NCI-H748 (cell line): ENCODE results near the gene KANK2.
"Not testable (repeated sequence)": the region's sequence is repeated elsewhere in the genome, so short reads cannot be mapped to it uniquely, and the experiment has no call there.

Experiments used
- DNase-seq: peaks from one replicate; lab custom pipeline; 2025; ENCODE audit not compliant: unreplicated experiment; lab: John Stamatoyannopoulos, UW

The KANK2 gene

DNA sequence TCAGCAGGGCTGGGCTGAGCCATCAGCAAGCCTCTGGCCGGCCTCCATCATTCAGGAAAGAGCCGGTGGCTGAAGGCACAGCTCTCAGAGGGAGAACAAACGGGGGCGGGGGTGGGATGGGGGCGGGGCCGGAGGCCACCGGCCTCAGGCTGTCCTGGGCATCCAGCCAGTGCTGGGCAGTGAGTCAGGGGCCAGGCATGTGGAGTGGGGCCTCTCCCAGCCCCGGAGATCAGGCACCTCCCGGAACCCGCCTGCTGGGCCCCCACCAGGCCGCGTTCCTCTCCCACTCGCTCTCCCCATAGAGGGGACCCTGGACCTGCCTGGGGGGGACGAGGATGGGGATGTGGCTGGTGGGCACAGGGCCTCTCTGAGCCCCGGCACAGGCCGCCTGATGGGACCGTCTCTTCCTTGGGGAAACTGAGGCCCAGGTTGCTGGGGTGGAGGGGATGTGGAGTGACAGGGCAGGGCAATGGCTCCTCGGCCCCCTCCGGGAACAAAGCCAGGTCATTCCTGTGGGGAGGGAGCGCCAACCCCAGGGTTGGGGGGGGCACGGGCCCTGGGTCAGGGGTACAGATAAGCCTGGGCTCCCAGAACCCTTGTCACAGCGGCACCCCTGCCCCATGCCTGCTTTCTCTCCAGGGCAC, 54.7 kb downstream of the KANK2 start:
- DNase-seq: peak; percentile 21

DNA sequence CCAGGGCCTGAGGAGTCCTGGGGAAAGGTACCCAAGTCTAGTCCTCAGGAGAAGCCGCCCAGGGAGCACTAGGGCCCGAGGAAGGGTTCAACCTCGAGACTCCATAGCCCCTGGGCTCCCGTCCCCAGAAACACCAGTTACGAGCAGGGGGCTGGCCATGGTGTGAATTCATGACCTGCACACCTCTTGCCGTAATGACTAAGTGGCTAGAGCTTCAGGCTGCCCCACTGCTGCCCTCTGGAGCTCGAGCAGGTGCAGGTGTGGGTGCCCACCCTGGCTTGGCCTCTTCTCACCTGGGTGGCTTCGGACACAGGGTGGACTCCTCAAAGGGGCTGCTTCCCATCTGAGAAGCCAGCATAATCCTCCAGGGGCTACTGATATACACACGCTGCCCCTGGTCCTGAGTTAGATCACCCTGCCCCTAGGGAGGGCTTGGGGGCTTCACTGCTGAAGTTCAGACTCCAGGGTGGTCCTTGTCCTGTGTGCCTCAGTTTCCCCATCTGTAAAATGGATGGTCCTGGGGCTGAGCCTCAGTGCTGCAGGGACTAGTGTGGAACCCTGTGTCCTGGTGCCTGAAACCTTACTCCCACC, 55.3 kb downstream of the KANK2 start:
- no peak for DNase-seq

GRCh38 chr19:11140896-11141295, 56.4 kb downstream of the KANK2 start:
- no peak for DNase-seq

- DNase-seq: not testable (repeated sequence)
Measured at GRCh38 chr19:11140023-11140538, 57.3 kb downstream of the KANK2 start.

GRCh38 chr19:11138601-11139300, 58.6 kb downstream of the KANK2 start:
- DNase-seq: no peak

GRCh38 chr19:11137542-11138384, 59.6 kb downstream of the KANK2 start:
- DNase-seq: peak; percentile 85

- no peak for DNase-seq
Measured at GRCh38 chr19:11136400-11137101, 60.8 kb downstream of the KANK2 start.

GRCh38 chr19:11131471-11131870, 65.9 kb downstream of the KANK2 start:
- DNase-seq: no peak

DNA sequence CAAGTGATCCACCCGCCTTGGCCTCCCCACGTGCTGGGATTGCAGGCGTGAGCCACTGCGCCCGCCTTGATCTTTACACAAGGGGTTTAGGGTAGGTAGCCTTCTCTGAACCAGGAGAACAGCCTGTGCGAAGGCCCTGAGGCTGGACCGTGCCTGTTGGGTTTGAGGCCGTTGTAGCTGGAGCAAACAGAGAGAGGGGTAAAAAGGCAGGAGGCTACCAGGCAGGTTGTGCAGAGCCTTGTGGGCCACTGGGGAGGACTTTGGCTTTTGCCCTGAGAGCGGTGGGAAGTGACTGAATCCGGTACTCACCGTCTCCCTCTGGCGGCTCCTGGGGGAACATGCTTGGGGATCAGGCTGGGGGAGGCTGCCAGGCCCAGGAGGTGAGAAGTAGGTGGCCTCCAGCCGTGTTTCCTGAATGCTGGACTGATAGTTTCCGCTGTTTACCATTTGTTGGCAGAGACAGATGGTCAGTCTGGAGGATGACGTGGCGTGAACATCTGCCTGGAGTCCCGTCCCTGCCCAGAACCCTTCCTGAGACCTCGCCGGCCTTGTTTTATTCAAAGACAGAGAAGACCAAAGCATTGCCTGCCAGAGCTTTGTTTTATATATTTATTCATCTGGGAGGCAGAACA, 66.4 kb downstream of the KANK2 start:
- DNase-seq: peak; percentile 12

DNA sequence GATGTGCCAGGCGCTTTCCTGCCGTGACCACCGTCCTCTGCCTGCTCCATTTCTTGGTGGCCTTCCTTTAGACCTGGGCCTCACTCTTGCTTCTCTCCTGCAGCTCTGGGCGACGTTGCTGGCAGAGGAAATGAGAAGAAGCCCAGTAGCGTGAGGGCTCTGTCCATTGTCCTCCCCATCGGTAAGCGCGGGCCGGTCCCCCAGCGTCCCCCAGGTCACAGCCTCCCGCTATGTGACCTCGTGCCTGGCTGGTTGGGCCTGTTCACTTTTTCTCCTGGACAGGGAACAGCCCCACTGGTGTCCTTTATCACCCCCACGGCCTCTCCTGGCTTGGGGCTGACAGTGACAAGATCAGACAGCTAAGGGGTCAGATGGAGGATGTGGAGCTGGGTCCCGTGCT, 69.4 kb downstream of the KANK2 start:
- DNase-seq: no peak

DNA sequence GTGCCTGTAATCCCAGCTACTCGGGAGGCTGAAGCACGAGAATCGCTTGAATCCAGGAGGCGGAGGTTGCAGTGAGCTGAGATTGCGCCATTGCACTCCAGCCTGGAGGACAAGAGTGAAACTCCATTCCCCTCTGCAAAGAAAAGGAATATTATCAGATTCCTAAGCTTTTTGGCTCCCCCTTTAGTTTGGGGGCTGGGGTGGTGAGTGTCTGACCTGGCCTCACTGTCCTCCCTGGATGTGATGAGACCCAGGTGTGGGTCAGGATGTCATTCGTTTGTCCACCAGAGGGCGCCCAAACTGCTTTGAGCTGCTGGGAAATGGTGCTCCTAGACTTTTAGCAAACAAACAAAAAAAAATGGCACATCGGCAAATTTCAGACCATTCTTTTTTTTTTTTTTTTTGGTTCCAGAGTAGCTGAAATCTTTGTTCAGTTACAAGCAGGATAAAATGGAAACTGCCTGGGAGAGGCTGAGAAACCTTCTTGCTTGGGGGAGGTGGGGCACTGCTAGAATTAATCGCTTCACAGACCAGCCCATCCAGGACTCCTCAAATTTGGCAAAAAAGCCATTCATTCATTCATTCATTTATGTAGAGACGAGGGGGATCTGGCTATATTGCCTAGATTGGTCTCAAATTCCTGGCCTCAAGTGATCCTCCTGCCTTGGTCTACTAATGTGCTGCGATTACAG, 71.2 kb downstream of the KANK2 start:
- peak; percentile 46 for DNase-seq

- DNase-seq: not testable (repeated sequence)
Measured at GRCh38 chr19:11124157-11124556, 73.2 kb downstream of the KANK2 start.

DNA sequence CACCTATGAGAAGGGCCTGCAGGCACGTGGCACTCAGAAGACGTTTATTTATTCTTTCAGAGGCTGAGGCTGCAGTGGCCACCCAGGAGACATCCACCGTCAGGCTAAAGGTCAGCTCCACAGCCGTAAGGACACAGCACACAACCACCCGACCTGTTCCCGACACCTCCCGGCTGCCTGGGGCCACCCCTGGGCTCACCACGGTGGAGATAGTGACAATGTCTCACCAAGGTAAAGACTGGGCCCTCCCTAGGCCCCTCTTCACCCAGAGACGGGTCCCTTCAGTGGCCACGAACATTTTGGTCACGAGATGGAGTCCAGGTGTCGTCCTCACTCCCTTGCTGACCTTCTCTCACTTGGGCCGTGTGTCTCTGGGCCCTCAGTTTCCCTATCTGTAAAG, 74.2 kb downstream of the KANK2 start:
- DNase-seq: no peak

DNA sequence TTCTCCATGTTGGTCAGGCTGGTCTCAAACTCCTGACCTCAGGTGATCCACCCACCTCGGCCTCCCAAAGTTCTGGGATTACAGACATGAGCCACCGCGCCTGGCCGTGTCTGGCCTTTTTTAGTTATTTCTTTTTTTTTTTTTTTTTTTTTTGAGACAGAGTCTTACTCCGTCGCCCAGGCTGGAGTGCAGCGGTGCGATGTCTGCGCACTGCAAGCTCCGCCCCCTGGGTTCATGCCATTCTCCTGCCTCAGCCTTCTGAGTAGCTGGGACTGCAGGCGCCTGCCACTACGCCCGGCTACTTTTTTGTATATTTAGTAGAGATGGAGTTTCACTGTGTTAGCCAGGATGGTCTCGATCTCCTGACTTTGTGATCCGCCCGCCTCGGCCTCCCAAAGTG, 75.4 kb downstream of the KANK2 start:
- DNase-seq: not testable (repeated sequence)

- DNase-seq: no peak
Measured at GRCh38 chr19:11116507-11116906, 80.8 kb downstream of the KANK2 start.

DNA sequence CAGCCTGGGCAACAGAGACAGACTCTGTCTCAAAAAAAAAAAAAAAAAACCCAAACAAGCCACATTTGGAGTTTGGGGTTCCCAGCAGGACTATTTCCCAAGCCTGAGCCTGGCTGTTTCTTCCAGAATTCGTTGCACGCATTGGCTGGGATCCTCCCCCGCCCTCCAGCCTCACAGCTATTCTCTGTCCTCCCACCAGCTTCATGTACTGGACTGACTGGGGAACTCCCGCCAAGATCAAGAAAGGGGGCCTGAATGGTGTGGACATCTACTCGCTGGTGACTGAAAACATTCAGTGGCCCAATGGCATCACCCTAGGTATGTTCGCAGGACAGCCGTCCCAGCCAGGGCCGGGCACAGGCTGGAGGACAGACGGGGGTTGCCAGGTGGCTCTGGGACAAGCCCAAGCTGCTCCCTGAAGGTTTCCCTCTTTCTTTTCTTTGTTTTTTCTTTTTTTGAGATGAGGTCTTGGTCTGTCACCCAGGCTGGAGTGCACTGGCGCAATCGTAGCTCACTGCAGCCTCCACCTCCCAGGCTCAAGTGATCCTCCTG, 81.4 kb downstream of the KANK2 start:
- DNase-seq: no peak

GRCh38 chr19:11115042-11115441, 82.3 kb downstream of the KANK2 start:
- no peak for DNase-seq
